Daoy (cell line): ENCODE data around the gene MCFD2. TPM values are rescaled to one million over a fixed set of nuclear protein-coding genes. Genes with fewer than 3 reads are reported as not detected.
A peak's percentile ranks its signal among the peaks of the same experiment; 100 is the strongest.

Experiments
- DNase-seq: peaks from one replicate; pipeline ENCODE4 v3.0.0-alpha.2; 2015; ENCODE audit warnings: low read depth
- total RNA-seq: library from RNA; depleted of rRNA; stranded (reverse); fragments of >200 nt; shearing (Covaris generic); gene quantifications from 2 replicates; pipeline ENCODE4 v1.2.3, GENCODE V29; 2014; rRNA removed

The MCFD2 gene
- 80.7 and 115 TPM in 2 replicates for total RNA-seq

GRCh38 chr2:46915281-46915810 lies at the start of gene MCFD2:
MCFD2 (minus strand) TSS chr2:46915806; CDS start chr2:46909171, 6,635 bp downstream.
- DNase-seq, result no peak

GRCh38 chr2:46964835-46965560 lies 49.4 kb upstream of the MCFD2 start:
- DNase-seq, result peak; percentile 73

- peak; percentile 48 for DNase-seq
Measured at GRCh38 chr2:46963941-46964673, 48.5 kb upstream of the MCFD2 start.

GRCh38 chr2:46963210-46963609 lies 47.6 kb upstream of the MCFD2 start:
- no peak for DNase-seq

GRCh38 chr2:46962751-46963150 lies 47.1 kb upstream of the MCFD2 start:
- DNase-seq, result no peak

- DNase-seq, result no peak
Measured at GRCh38 chr2:46960618-46961017, 45.0 kb upstream of the MCFD2 start.

- DNase-seq, result no peak
Measured at GRCh38 chr2:46958431-46959017, 42.9 kb upstream of the MCFD2 start.

GRCh38 chr2:46956981-46957531 lies 41.5 kb upstream of the MCFD2 start:
- DNase-seq, result no peak

GRCh38 chr2:46955764-46956163 lies 40.2 kb upstream of the MCFD2 start:
- no peak for DNase-seq

GRCh38 chr2:46954951-46955571 lies 39.5 kb upstream of the MCFD2 start:
- peak; percentile 93 for DNase-seq

GRCh38 chr2:46952171-46952570 lies 36.6 kb upstream of the MCFD2 start:
- no peak for DNase-seq

- no peak for DNase-seq
Measured at GRCh38 chr2:46951290-46952064, 35.9 kb upstream of the MCFD2 start.

- DNase-seq, result no peak
Measured at GRCh38 chr2:46950314-46950713, 34.7 kb upstream of the MCFD2 start.

- no peak for DNase-seq
Measured at GRCh38 chr2:46947841-46948240, 32.2 kb upstream of the MCFD2 start.

- DNase-seq, result no peak
Measured at GRCh38 chr2:46945671-46946070, 30.1 kb upstream of the MCFD2 start.

GRCh38 chr2:46943881-46944798 lies 28.5 kb upstream of the MCFD2 start:
- DNase-seq, result no peak

- no peak for DNase-seq
Measured at GRCh38 chr2:46942891-46943626, 27.5 kb upstream of the MCFD2 start.

- DNase-seq, result peak; percentile 62
Measured at GRCh38 chr2:46942143-46942526, 26.5 kb upstream of the MCFD2 start.
